Measurements from ENCODE around the gene DNAH14. TPM values are rescaled to one million over a fixed set of nuclear protein-coding genes. Genes with fewer than 3 reads are reported as not detected.
A peak's percentile ranks its signal among the peaks of the same experiment; 100 is the strongest.

Gene DNAH14
- total RNA-seq, 4 donors from 2014 or later: 0.15 to 0.55 TPM; not detected in 2

GRCh38 chr1:225427235-225428067 is 498.0 kb downstream of the DNAH14 start, which contains the start of gene LBR:
Gene LBR, minus strand, starts transcription at chr1:225428038. Its CDS starts 3,963 bp downstream, at chr1:225424075.
- Histone ChIP-seq H3K4me1 (peaks cover 19 to 35% of the 10 kb centered on the region in 2 donors), H3K27ac (peak within 1 kb of the TSS; percentile 89 to 95 (median 92)), H3K9me3 (no peaks in the 10 kb centered on the region), H3K4me3 (peak within 1 kb of the TSS; percentile 80 to 98 (median 96)), H3K36me3 (no peaks in the 10 kb centered on the region), H3K27me3 (no peaks in the 10 kb centered on the region)
- ATAC-seq (peak; percentile 28 to 49), DNase-seq (peak in 1 of 2 donors; percentile 23)
- in situ Hi-C loops (cut with MboI; ENCODE audit: low sequenced_read_pairs in 4 of 4): no loop called here
- intact Hi-C loops (cut with DNase I; ENCODE audit: low total_unique reads): loop anchor here (5.0 kb wide), 2 partner anchors 230 to 635 kb away; partner anchors contain the start of gene H3-3A
- TF ChIP-seq POLR2A (IDR thresholded peaks at IDR 0.05): peak in 1 of 2 donors; percentile 85
- TF ChIP-seq CTCF (IDR thresholded peaks at IDR 0.05 in 4 of 5, conservative IDR thresholded peaks at IDR 0.05 in 1 of 5): no peak

GRCh38 chr1:225428068-225428880 is 498.8 kb downstream of the DNAH14 start:
- ATAC-seq (peak; percentile 91 to 93), DNase-seq (peak; percentile 89)
- no peaks in the 10 kb centered on the region for H3K36me3 ChIP-seq
- peak overlapping the region; percentile 80 to 98 (median 96) for H3K4me3 ChIP-seq
- no peaks in the 10 kb centered on the region for H3K9me3 ChIP-seq
- no peak for TF ChIP-seq CTCF (IDR thresholded peaks at IDR 0.05 in 4 of 5, conservative IDR thresholded peaks at IDR 0.05 in 1 of 5)
- peak; percentile 83 to 92 for TF ChIP-seq POLR2A (IDR thresholded peaks at IDR 0.05)
- H3K27ac ChIP-seq: peak overlapping the region; percentile 89 to 95 (median 92)
- peaks cover 19 to 35% of the 10 kb centered on the region in 2 donors for H3K4me1 ChIP-seq
- in situ Hi-C loops (cut with MboI; ENCODE audit: low sequenced_read_pairs in 4 of 4) (no loop called here), intact Hi-C loops (cut with DNase I; ENCODE audit: low total_unique reads) (loop anchor here (5.0 kb wide), 2 partner anchors 229 to 634 kb away; partner anchors contain the start of gene H3-3A)
- no peaks in the 10 kb centered on the region for H3K27me3 ChIP-seq

- peak overlapping the region; percentile 80 to 98 (median 96) for H3K4me3 ChIP-seq
Measured at GRCh38 chr1:225428881-225429455, 499.5 kb downstream of the DNAH14 start.

More at GRCh38 chr1:225428881-225429455, 499.5 kb downstream of the DNAH14 start:
- no peak for TF ChIP-seq POLR2A (IDR thresholded peaks at IDR 0.05)
- TF ChIP-seq CTCF (IDR thresholded peaks at IDR 0.05 in 4 of 5, conservative IDR thresholded peaks at IDR 0.05 in 1 of 5): no peak
- Histone ChIP-seq H3K4me1 (peaks cover 19 to 33% of the 10 kb centered on the region in 2 donors), H3K36me3 (no peaks in the 10 kb centered on the region), H3K9me3 (no peaks in the 10 kb centered on the region), H3K27ac (peak overlapping the region; percentile 89 to 95 (median 92)), H3K27me3 (no peaks in the 10 kb centered on the region)
- DNase-seq (no peak), ATAC-seq (no peak)
- intact Hi-C loops (cut with DNase I; ENCODE audit: low total_unique reads) (loop anchor here (5.0 kb wide), 2 partner anchors 228 to 633 kb away; partner anchors contain the start of gene H3-3A), in situ Hi-C loops (cut with MboI; ENCODE audit: low sequenced_read_pairs in 4 of 4) (no loop called here)
